HuH-7 (cell line): ENCODE results near the gene INPP5A.

Source experiments
- DNase-seq: peaks from one replicate; pipeline ENCODE4 v3.0.0; 2011; ENCODE audit warnings: low spot score

INPP5A gene

GRCh38 chr10:132826524-132827422 lies 289.2 kb downstream of the INPP5A start:
- no peak for DNase-seq

- DNase-seq: no peak
Observed at GRCh38 chr10:132827423-132827789, 289.8 kb downstream of the INPP5A start.

- no peak for DNase-seq
Observed at GRCh38 chr10:132827861-132828539, 290.4 kb downstream of the INPP5A start.

GRCh38 chr10:132828681-132829080 lies 291.1 kb downstream of the INPP5A start:
- DNase-seq: no peak

- no peak for DNase-seq
Observed at GRCh38 chr10:132829403-132829802, 291.8 kb downstream of the INPP5A start.

- no peak for DNase-seq
Observed at GRCh38 chr10:132832186-132832969, 294.8 kb downstream of the INPP5A start.
